ENCODE results near the gene SLC6A9.

DNA sequence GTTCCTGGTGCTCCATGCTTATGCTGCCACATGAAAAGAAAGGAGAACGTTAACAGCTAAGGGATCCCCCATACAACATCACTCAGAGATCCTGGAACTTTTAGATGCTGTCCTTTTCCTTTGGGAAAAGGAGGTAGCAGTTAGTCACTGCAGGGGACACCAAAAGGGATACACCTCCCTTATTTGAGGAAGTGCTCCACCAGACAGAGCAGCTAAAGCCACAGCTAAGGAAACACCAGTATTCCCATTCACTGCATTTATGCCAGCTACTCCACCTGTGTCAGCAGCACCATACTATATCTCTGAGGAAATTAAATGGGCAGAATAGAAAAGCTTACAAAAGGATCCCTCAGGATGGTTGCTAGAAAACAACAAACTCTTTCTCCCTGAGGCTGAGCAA is 26.0 kb upstream of the SLC6A9 start:
- TF ChIP-seq RAD21 (IDR thresholded peaks at IDR 0.05; ENCODE audit: low read depth) (no peak), TAF1 (IDR thresholded peaks at IDR 0.05; ENCODE audit: low read depth) (no peak), REST (IDR thresholded peaks at IDR 0.05; ENCODE audit: low read depth) (no peak), EP300 (IDR thresholded peaks at IDR 0.05; ENCODE audit: borderline replicate concordance) (no peak), YY1 (IDR thresholded peaks at IDR 0.05; ENCODE audit: low read depth) (no peak), FOXM1 (IDR thresholded peaks at IDR 0.05; ENCODE audit: borderline replicate concordance, low read depth) (no peak), NFIC (IDR thresholded peaks at IDR 0.05) (no peak), ZBTB7A (IDR thresholded peaks at IDR 0.05; ENCODE audit: low read depth) (no peak), CEBPB (IDR thresholded peaks at IDR 0.05) (no peak), USF1 (IDR thresholded peaks at IDR 0.05) (no peak), EGR1 (IDR thresholded peaks at IDR 0.05) (no peak), CREB1 (IDR thresholded peaks at IDR 0.05; ENCODE audit: low read depth) (no peak)
- TF ChIP-seq, protein P1, sequence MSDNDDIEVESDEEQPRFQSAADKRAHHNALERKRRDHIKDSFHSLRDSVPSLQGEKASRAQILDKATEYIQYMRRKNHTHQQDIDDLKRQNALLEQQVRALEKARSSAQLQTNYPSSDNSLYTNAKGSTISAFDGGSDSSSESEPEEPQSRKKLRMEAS (IDR thresholded peaks at IDR 0.05) = no peak
